Heart left ventricle (tissue), 16 donors: ENCODE data around the gene RPS15. TPM values are rescaled to one million over a fixed set of nuclear protein-coding genes. Genes with fewer than 3 reads are reported as not detected.

ENCODE experiments used
- ATAC-seq, 4 donors: fragments of 200-7000 bp; cut with Tn5 transposase; one replicate each; pipeline ENCODE4 v1.9.1; 2020 to 2022; ENCODE audit warnings: moderate library complexity in 4 of 4, mild to moderate bottlenecking in 3 of 4, moderate number of reproducible peaks in 1 of 4
- DNase-seq, 5 donors: peaks; one replicate each; pipeline ENCODE4 v3.0.0-alpha.2; 2020
- H3K27ac ChIP-seq, 12 donors: fragments of 200-600 bp; sonication (generic) in 4 of 12; one replicate each; pipeline versions ENCODE4 v1.5.0 to v1.8.0; 2016 to 2022; ENCODE audit warnings: mild to moderate bottlenecking in 2 of 12
- H3K27me3 ChIP-seq, 9 donors: fragments of 200-600 bp; sonication (generic) in 2 of 9; one replicate each; pipeline versions ENCODE4 v1.5.1 to v1.8.0; 2016 to 2022; ENCODE audit warnings: mild to moderate bottlenecking in 3 of 9
- H3K36me3 ChIP-seq, 9 donors: fragments of 200-600 bp; sonication (generic) in 2 of 9; one replicate each; pipeline versions ENCODE4 v1.5.0 to v1.8.0; 2018 to 2022; ENCODE audit warnings: mild to moderate bottlenecking in 2 of 9
- H3K4me1 ChIP-seq, 12 donors: fragments of 200-600 bp; sonication (generic) in 4 of 12; one replicate each; pipeline versions ENCODE4 v1.5.0 to v1.8.0; 2016 to 2022; ENCODE audit warnings: mild to moderate bottlenecking in 3 of 12
- H3K4me3 ChIP-seq, 12 donors: fragments of 200-600 bp; sonication (generic) in 4 of 12; one replicate each; pipeline versions ENCODE4 v1.5.0 to v1.8.0; 2017 to 2022; ENCODE audit warnings: mild to moderate bottlenecking in 9 of 12, moderate library complexity in 4 of 12
- H3K9me3 ChIP-seq, 12 donors: fragments of 200-600 bp; sonication (generic) in 4 of 12; one replicate each; pipeline versions ENCODE4 v1.5.0 to v1.8.0; 2016 to 2022; ENCODE audit warnings: mild to moderate bottlenecking in 1 of 12
- CTCF ChIP-seq, 12 donors: fragments of 200-600 bp; sonication (generic) in 4 of 12; IDR thresholded peaks; one replicate each; pipeline versions ENCODE4 v1.5.0 to v1.8.0; 2018 to 2022; ENCODE audit warnings: antibody characterized with exemption in 12 of 12, mild to moderate bottlenecking in 5 of 12
- POLR2A ChIP-seq, 2 donors: fragments of 450-650 bp; IDR thresholded peaks; one replicate each; pipeline ENCODE4 v1.6.1; 2017; ENCODE audit warnings: antibody characterized with exemption in 2 of 2, mild to moderate bottlenecking in 2 of 2, moderate library complexity in 2 of 2
- WGBS, 4 donors: extraction: QIAGEN DNeasy Blood & Tissue Kit in 2 of 4; methylation state at CpG; one replicate each; pipeline versions ENCODE4 v1.1.5 to v1.1.7; 2013 to 2018; 5-methylcytosine and 5-hydroxymethylcytosine counted together
- intact Hi-C, 10 donors: fragments of 100-400 bp; cut with DNase I; formaldehyde crosslinking; loops; one replicate each; pipeline versions ENCODE4 v1.11.1 to v1.14.2; 2022
- polyA plus RNA-seq, 2 donors: library from polyadenylated mRNA; stranded (reverse); fragments of 200-250 nt; gene quantifications; one replicate each; pipeline ENCODE4 v1.2.3, GENCODE V29; 2013
- total RNA-seq, 9 donors: library from RNA; depleted of rRNA in 2 of 9; stranded (reverse); fragments of >200 nt in 2 of 9; fragmentation: NEBNext Ultra II Directional in 3 of 9; extraction: Animal tissue kit (Norgen Biotek cat#: 25700) in 3 of 9; gene quantifications; one replicate each; pipeline versions ENCODE4 v1.1.0 to v1.2.4, GENCODE V29; 2016 to 2023
- donor health status: ischemic (EF 13 %, LVEDD 7.1; RV severe dilation, severe dysfunction).
- donor health status: healthy with polysubstance abuse.
- donor health status: DM: no; HTN: yes; CAD: no.
- donor health status: DM: no; HTN: no; CAD: no.
- donor health status: ischemic (EF 25% LVEDD 6.9; RV normal size, moderate dysfunction).
- donor health status: ischemic (EF 25% LVEDD 5.7; RV mildly dilated, moderate dysfunction).
- donor health status: healthy.
- donor health status: DM: yes; HTN: yes; CAD: no.
- donor health status: ischemic (EF 35%, LVEDD 5.7; RV mildly dilated, moderate dysfunction).
- donor health status: nonischemic (EF 11% LVEDD 7.7; RV severe dilation, severe dysfunction).
- donor health status: DM: yes; HTN: yes; CAD: no.
- donor health status: PGD.
- donor health status: ischemic (EF 29% LVEDD 5.4; RV normal size, mild dysfunction).
- donor health status: nonischemic (EF 23%, LVEDD 6.1; RV moderate dilation, normal function).

RPS15 gene
- total and polyA plus RNA-seq, 11 donors, result 468 to 2,683 (median 679) TPM

- Histone ChIP-seq H3K27me3 (peaks cover 31 to 66% (median 48%) of the 10 kb centered on the region in 9 donors), H3K4me3 (peak overlapping the region in 6 of 12 donors; percentile 5 to 29 (median 13)), H3K4me1 (peaks cover 18 to 61% (median 49%) of the 10 kb centered on the region in 12 donors), H3K9me3 (no peaks in the 10 kb centered on the region), H3K27ac (no peak overlapping the region), H3K36me3 (peaks cover 0 to 2% (median 0%) of the 10 kb centered on the region in 9 donors)
- 38 to 63% (median 47%) methylated on average over 15 to 41 of the region's 41 CpGs for WGBS, 4 donors
- ATAC-seq (no peak), DNase-seq (peak in 2 of 5 donors; percentile 6 to 61)
- TF ChIP-seq POLR2A (IDR thresholded peaks at IDR 0.05) (no peak), CTCF (IDR thresholded peaks at IDR 0.05) (no peak)
- intact Hi-C loops, result no loop called here
Measured at GRCh38 chr19:1466018-1466460, 27.8 kb downstream of the RPS15 start.

GRCh38 chr19:1466461-1467214 is 28.4 kb downstream of the RPS15 start:
- Histone ChIP-seq H3K4me1 (peaks cover 20 to 67% (median 54%) of the 10 kb centered on the region in 12 donors), H3K9me3 (no peaks in the 10 kb centered on the region), H3K27me3 (peaks cover 31 to 72% (median 49%) of the 10 kb centered on the region in 9 donors), H3K36me3 (no peaks in the 10 kb centered on the region), H3K27ac (no peak overlapping the region), H3K4me3 (peak overlapping the region in 2 of 12 donors; percentile 63 to 64)
- intact Hi-C loops, result no loop called here
- TF ChIP-seq CTCF (IDR thresholded peaks at IDR 0.05) (no peak), POLR2A (IDR thresholded peaks at IDR 0.05) (no peak)
- ATAC-seq, result no peak
- peak in 2 of 5 donors; percentile 7 to 19 for DNase-seq
- WGBS, 4 donors, result 26 to 48% (median 40%) methylated on average over 13 to 70 of the region's 70 CpGs

GRCh38 chr19:1467215-1467489 is 29.0 kb downstream of the RPS15 start:
- H3K4me3 ChIP-seq, result peak overlapping the region in 9 of 12 donors; percentile 10 to 66 (median 31)
- DNase-seq, result no peak
- no peaks in the 10 kb centered on the region for H3K36me3 ChIP-seq
- WGBS, 4 donors, result 3 to 7% (median 4%) methylated on average over 16 to 36 of the region's 36 CpGs; no CpG with 5 or more reads in 1 of the 4 donors
- no peak overlapping the region for H3K27ac ChIP-seq
- peaks cover 31 to 78% (median 54%) of the 10 kb centered on the region in 9 donors for H3K27me3 ChIP-seq
- H3K4me1 ChIP-seq, result peaks cover 20 to 71% (median 54%) of the 10 kb centered on the region in 12 donors
- intact Hi-C loops, result no loop called here
- ATAC-seq, result no peak
- TF ChIP-seq POLR2A (IDR thresholded peaks at IDR 0.05), result no peak
- H3K9me3 ChIP-seq, result no peaks in the 10 kb centered on the region

- Histone ChIP-seq H3K4me1 (peaks cover 20 to 77% (median 54%) of the 10 kb centered on the region in 12 donors), H3K4me3 (peak overlapping the region in 9 of 12 donors; percentile 10 to 66 (median 31)), H3K27ac (no peak overlapping the region), H3K36me3 (no peaks in the 10 kb centered on the region), H3K9me3 (no peaks in the 10 kb centered on the region), H3K27me3 (peaks cover 31 to 83% (median 59%) of the 10 kb centered on the region in 9 donors)
- TF ChIP-seq CTCF (IDR thresholded peaks at IDR 0.05) (no peak), POLR2A (IDR thresholded peaks at IDR 0.05) (no peak)
- DNase-seq (peak in 3 of 5 donors; percentile 8 to 66 (median 19)), ATAC-seq (no peak)
- intact Hi-C loops, result no loop called here
- WGBS, 4 donors, result 2 to 13% (median 3%) methylated on average over 35 to 92 of the region's 92 CpGs
Measured at GRCh38 chr19:1467490-1468273, 29.5 kb downstream of the RPS15 start.
